HepG2 (cell line): Measurements from ENCODE around the gene NECTIN2. TPM values are rescaled to one million over a fixed set of nuclear protein-coding genes. Genes with fewer than 3 reads are reported as not detected.
A peak's percentile ranks its signal among the peaks of the same experiment; 100 is the strongest.

Experiments
- ARID5B ChIP-seq: IDR thresholded peaks from 2 replicates; pipeline ENCODE4 v1.4.0; 2020; ENCODE audit warnings: mild to moderate bottlenecking, missing genetic modification reagents
- BRD4 ChIP-seq: sonication (generic); formaldehyde crosslinking; IDR thresholded peaks from 2 replicates; pipeline ENCODE4 v1.4.0; 2020; ENCODE audit warnings: missing genetic modification reagents
- CENPX ChIP-seq: sonication (generic); formaldehyde crosslinking; IDR thresholded peaks from 2 replicates; pipeline ENCODE4 v1.9.0; 2021; ENCODE audit warnings: mild to moderate bottlenecking, missing genetic modification reagents, moderate library complexity
- E2F1 ChIP-seq: sonication (generic); formaldehyde crosslinking; IDR thresholded peaks from 2 replicates; pipeline ENCODE4 v1.5.0; 2020; ENCODE audit warnings: missing genetic modification reagents
- EP300 ChIP-seq, 3 experiments: sonication (generic) in 1 of 3; formaldehyde crosslinking in 1 of 3; IDR thresholded peaks; 2 replicates each; pipeline versions ENCODE4 v1.5.1 to v1.6.1; 2011 to 2020; ENCODE audit warnings: low read depth in 2 of 3, low read length in 2 of 3, borderline replicate concordance in 1 of 3, improper control_type of control experiment in 1 of 3, mild to moderate bottlenecking in 1 of 3, missing genetic modification reagents in 1 of 3, moderate library complexity in 1 of 3
- HMG20B ChIP-seq: conservative IDR thresholded peaks from 2 replicates; pipeline ENCODE4 v1.6.1; 2016; ENCODE audit warnings: missing genetic modification reagents, missing compliant biosample characterization
- HNRNPL ChIP-seq: fragments of 200-400 bp; formaldehyde crosslinking; IDR thresholded peaks from 2 replicates; pipeline ENCODE4 v1.6.1; 2017; ENCODE audit warnings: mild to moderate bottlenecking, low read depth, low read length
- HOXA9 ChIP-seq: sonication (generic); formaldehyde crosslinking; IDR thresholded peaks from 2 replicates; pipeline ENCODE4 v1.8.1; 2022; ENCODE audit warnings: missing genetic modification reagents, mild to moderate bottlenecking, moderate library complexity, borderline replicate concordance
- JUN ChIP-seq: sonication (generic); formaldehyde crosslinking; IDR thresholded peaks from 2 replicates; pipeline ENCODE4 v1.4.0; 2020; ENCODE audit warnings: mild to moderate bottlenecking, missing genetic modification reagents
- LRRFIP1 ChIP-seq: sonication (generic); formaldehyde crosslinking; conservative IDR thresholded peaks from 2 replicates; pipeline ENCODE4 v1.4.0; 2020; ENCODE audit warnings: missing genetic modification reagents
- MAZ ChIP-seq, 2 experiments: sonication (generic) in 1 of 2; formaldehyde crosslinking in 1 of 2; IDR thresholded peaks; 2 replicates each; pipeline versions ENCODE4 v1.5.0 to v1.6.1; 2012 to 2020; ENCODE audit warnings: low read depth in 2 of 2, mild to moderate bottlenecking in 2 of 2, borderline replicate concordance in 1 of 2, improper control_type of control experiment in 1 of 2, low read length in 1 of 2, missing genetic modification reagents in 1 of 2, moderate library complexity in 1 of 2
- NAIF1 ChIP-seq: sonication (generic); formaldehyde crosslinking; IDR thresholded peaks from 2 replicates; pipeline ENCODE4 v1.5.0; 2020; ENCODE audit warnings: mild to moderate bottlenecking, missing genetic modification reagents, borderline replicate concordance
- RFXAP ChIP-seq: sonication (generic); formaldehyde crosslinking; IDR thresholded peaks from 2 replicates; pipeline ENCODE4 v1.4.0; 2020; ENCODE audit warnings: missing genetic modification reagents, borderline replicate concordance
- SCMH1 ChIP-seq: sonication (generic); formaldehyde crosslinking; IDR thresholded peaks from 2 replicates; pipeline ENCODE4 v1.9.0; 2021; ENCODE audit warnings: missing genetic modification reagents, mild to moderate bottlenecking, borderline replicate concordance
- YEATS4 ChIP-seq: sonication (generic); formaldehyde crosslinking; IDR thresholded peaks from 2 replicates; pipeline ENCODE4 v1.4.0; 2020; ENCODE audit warnings: missing genetic modification reagents, borderline replicate concordance
- ZBTB39 ChIP-seq: sonication (generic); formaldehyde crosslinking; IDR thresholded peaks from 2 replicates; pipeline ENCODE4 v1.5.0; 2020; ENCODE audit warnings: missing genetic modification reagents
- ZNF138 ChIP-seq: sonication (generic); formaldehyde crosslinking; IDR thresholded peaks from 2 replicates; pipeline ENCODE4 v1.5.0; 2020; ENCODE audit warnings: mild to moderate bottlenecking, low read depth, missing genetic modification reagents
- polyA plus RNA-seq, 8 experiments: library from polyadenylated mRNA; depleted of rRNA in 3 of 8; stranded (reverse) in 7 of 8; unstranded in 1 of 8; fragments of >200 nt; fragmentation: Illumina TruSeq in 4 of 8; extraction: Trizol in 4 of 8; gene quantifications; 2 replicates each; pipeline versions ENCODE4 v1.2.1 to v1.2.3, GENCODE V29; 2011 to 2016; ENCODE audit warnings: low read depth in 4 of 8, missing spikeins in 1 of 8, mixed read lengths in 1 of 8; ENCODE audit not compliant: insufficient read depth in 1 of 8
- total RNA-seq, 5 experiments: library from RNA; depleted of rRNA; stranded (reverse); fragments of >200 nt; fragmentation: Illumina TruSeq; extraction: Trizol; gene quantifications; 2 replicates each; pipeline ENCODE4 v1.2.3, GENCODE V29; 2016; ENCODE audit warnings: low read depth in 1 of 5

Gene NECTIN2
- total and polyA plus RNA-seq, 2 of the 13 experiments (the other 11 are each of a cell fraction or from before 2014, with no cell fraction given) = 75.4 to 114 TPM

- TF ChIP-seq LRRFIP1 (no peak), HMG20B (no peak), E2F1 (no peak), HNRNPL (no peak), SCMH1 (CRISPR knock-in tag) (no peak), BRD4 (CRISPR knock-in tag) (no peak), CENPX (CRISPR knock-in tag) (no peak), JUN (CRISPR knock-in tag) (no peak), RFXAP (CRISPR knock-in tag) (0 out of 2 replicates have a peak, but pooled peaks have one; percentile 29), ARID5B (CRISPR knock-in tag) (peak; percentile 18), HOXA9 (CRISPR knock-in tag) (no peak), ZBTB39 (no peak), NAIF1 (CRISPR knock-in tag) (no peak), EP300 (IDR thresholded peaks at IDR 0.05; ENCODE audit: low read depth in 2 of 2, low read length in 2 of 2) (no peak), EP300 (CRISPR knock-in tag; IDR thresholded peaks at IDR 0.05; ENCODE audit: borderline replicate concordance) (no peak), ZNF138 (CRISPR knock-in tag) (no peak), MAZ (IDR thresholded peaks at IDR 0.05; ENCODE audit: borderline replicate concordance, low read depth, low read length) (peak; percentile 42; the same call in 1 of the 2 replicates), MAZ (CRISPR knock-in tag; IDR thresholded peaks at IDR 0.05; ENCODE audit: low read depth) (peak; percentile 26; the same call in 1 of the 2 replicates), YEATS4 (CRISPR knock-in tag) (peak; percentile 58)
These were observed at the start of gene NECTIN2 (continued) for GRCh38 chr19:44845612-44846454.
